Measurements from ENCODE around the gene BATF3. TPM values are rescaled to one million over a fixed set of nuclear protein-coding genes. Genes with fewer than 3 reads are reported as not detected.

The BATF3 gene
- polyA plus RNA-seq, 3 donors, result 0.85 to 8.8 (median 8.8) TPM

- H3K27ac ChIP-seq (ENCODE audit: low read depth, low read length), result no peak overlapping the region
- WGBS, 3 donors, result 66 to 88% (median 82%) methylated on average over 5 of the region's 5 CpGs
These were observed 10.4 kb downstream of the BATF3 start for GRCh38 chr1:212689196-212689725.

GRCh38 chr1:212688341-212689047 is 11.1 kb downstream of the BATF3 start:
- no peak overlapping the region for H3K27ac ChIP-seq (ENCODE audit: low read depth, low read length)
- WGBS, 3 donors, result 70 to 78% (median 73%) methylated on average over 7 of the region's 7 CpGs

GRCh38 chr1:212687811-212688210 is 11.8 kb downstream of the BATF3 start:
- WGBS, 3 donors, result 88 to 93% (median 92%) methylated on average over 2 of the region's 2 CpGs
- H3K27ac ChIP-seq (ENCODE audit: low read depth, low read length), result no peak overlapping the region

GRCh38 chr1:212686591-212686990 is 13.0 kb downstream of the BATF3 start:
- no peak overlapping the region for H3K27ac ChIP-seq (ENCODE audit: low read depth, low read length)
- 86 to 97% (median 96%) methylated on average over 11 of the region's 11 CpGs for WGBS, 3 donors

- no peak overlapping the region for H3K27ac ChIP-seq (ENCODE audit: low read depth, low read length)
- WGBS, 3 donors, result 67 to 75% (median 67%) methylated on average over 3 of the region's 3 CpGs
These were observed 13.6 kb downstream of the BATF3 start for GRCh38 chr1:212686069-212686468.

GRCh38 chr1:212685429-212685828 is 14.2 kb downstream of the BATF3 start:
- WGBS, 3 donors, result 58 to 74% (median 64%) methylated on average over 2 of the region's 2 CpGs
- H3K27ac ChIP-seq (ENCODE audit: low read depth, low read length), result no peak overlapping the region

GRCh38 chr1:212684521-212685090 is 15.0 kb downstream of the BATF3 start:
- WGBS, 3 donors, result 85 to 96% (median 92%) methylated on average over 11 of the region's 11 CpGs
- H3K27ac ChIP-seq (ENCODE audit: low read depth, low read length), result no peak overlapping the region

- H3K27ac ChIP-seq (ENCODE audit: low read depth, low read length), result no peak overlapping the region
- 74 to 81% (median 79%) methylated on average over 6 of the region's 6 CpGs for WGBS, 3 donors
These were observed 15.6 kb downstream of the BATF3 start for GRCh38 chr1:212684076-212684475.

- H3K27ac ChIP-seq (ENCODE audit: low read depth, low read length), result no peak overlapping the region
- WGBS, 3 donors, result 43 to 71% (median 51%) methylated on average over 7 of the region's 7 CpGs
These were observed 16.3 kb downstream of the BATF3 start for GRCh38 chr1:212683357-212683722.

- no peak overlapping the region for H3K27ac ChIP-seq (ENCODE audit: low read depth, low read length)
- 22 to 47% (median 45%) methylated on average over 4 of the region's 4 CpGs for WGBS, 3 donors
These were observed 18.8 kb downstream of the BATF3 start for GRCh38 chr1:212680680-212681389.

GRCh38 chr1:212678456-212679410 is 20.9 kb downstream of the BATF3 start:
- no peak overlapping the region for H3K27ac ChIP-seq (ENCODE audit: low read depth, low read length)
- WGBS, 3 donors, result 68 to 72% (median 70%) methylated on average over 11 of the region's 11 CpGs

- whole genome bisulfite sequencing, 3 donors, result 75 to 85% (median 80%) methylated on average over 4 of the region's 4 CpGs
- no peak overlapping the region for H3K27ac ChIP-seq (ENCODE audit: low read depth, low read length)
These were observed 22.1 kb downstream of the BATF3 start for GRCh38 chr1:212677573-212677972.

GRCh38 chr1:212677136-212677535 is 22.5 kb downstream of the BATF3 start:
- 76 to 91% (median 89%) methylated on average over 4 of the region's 4 CpGs for WGBS, 3 donors
- H3K27ac ChIP-seq (ENCODE audit: low read depth, low read length), result no peak overlapping the region

GRCh38 chr1:212675675-212676074 is 24.0 kb downstream of the BATF3 start:
- H3K27ac ChIP-seq (ENCODE audit: low read depth, low read length), result no peak overlapping the region
- WGBS, 3 donors, result 72 to 86% (median 75%) methylated on average over 3 of the region's 3 CpGs

GRCh38 chr1:212674872-212675271 is 24.8 kb downstream of the BATF3 start:
- WGBS, 3 donors, result 96 to 98% (median 96%) methylated on average over 3 of the region's 3 CpGs
- H3K27ac ChIP-seq (ENCODE audit: low read depth, low read length), result no peak overlapping the region

- no peak overlapping the region for H3K27ac ChIP-seq (ENCODE audit: low read depth, low read length)
- 35 to 51% (median 50%) methylated on average over 12 of the region's 12 CpGs for WGBS, 3 donors
These were observed 28.2 kb downstream of the BATF3 start for GRCh38 chr1:212671342-212672031.

GRCh38 chr1:212670882-212671281 is 28.8 kb downstream of the BATF3 start:
- H3K27ac ChIP-seq (ENCODE audit: low read depth, low read length), result no peak overlapping the region

GRCh38 chr1:212670301-212670700 is 29.3 kb downstream of the BATF3 start:
- 90 to 94% (median 92%) methylated on average over 7 of the region's 7 CpGs for WGBS, 3 donors

More at GRCh38 chr1:212670301-212670700, 29.3 kb downstream of the BATF3 start:
- H3K27ac ChIP-seq (ENCODE audit: low read depth, low read length), result no peak overlapping the region
